ENCODE measurements around the gene FGD6.
"Not testable (repeated sequence)": the region's sequence is repeated elsewhere in the genome, so short reads cannot be mapped to it uniquely, and the experiment has no call there.

The FGD6 gene

GRCh38 chr12:95164656-95165055, 52.6 kb downstream of the FGD6 start:
- no peak for DNase-seq (ENCODE audit: insufficient read length)
- FAIRE-seq: no peak

DNA sequence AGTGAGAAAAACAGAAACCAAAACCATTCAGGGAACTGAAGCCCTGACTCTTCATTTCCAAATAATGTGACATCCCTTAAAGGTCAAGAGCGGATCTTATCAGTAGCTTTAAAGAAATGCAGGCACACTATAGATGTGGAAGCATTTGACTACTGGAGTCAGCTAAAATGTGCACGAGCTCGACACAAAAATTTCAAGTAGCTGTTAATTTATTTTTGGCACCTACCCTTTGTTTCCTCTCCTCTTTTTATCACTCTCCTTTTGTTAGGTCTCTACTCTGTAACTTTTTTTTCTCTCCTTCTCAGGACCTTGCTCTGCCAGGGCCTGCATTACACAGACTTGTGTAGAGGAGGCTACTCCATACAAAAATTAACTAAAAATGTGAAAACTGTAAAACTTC, 58.3 kb downstream of the FGD6 start:
- TF ChIP-seq TAF1 (IDR thresholded peaks at IDR 0.05; ENCODE audit: borderline replicate concordance, low read depth, low read length) (no peak), POLR2AphosphoS5 (IDR thresholded peaks at IDR 0.05; ENCODE audit: low read depth, low read length) (no peak), POLR2A (IDR thresholded peaks at IDR 0.05; ENCODE audit: low read depth, low read length) (no peak)
- no peak for FAIRE-seq
- DNase-seq (ENCODE audit: insufficient read length): no peak

More at GRCh38 chr12:95164656-95165055, 52.6 kb downstream of the FGD6 start:
- TF ChIP-seq POLR2A (IDR thresholded peaks at IDR 0.05; ENCODE audit: low read depth, low read length) (no peak), POLR2AphosphoS5 (IDR thresholded peaks at IDR 0.05; ENCODE audit: low read depth, low read length) (no peak), TAF1 (IDR thresholded peaks at IDR 0.05; ENCODE audit: borderline replicate concordance, low read depth, low read length) (no peak)

DNA sequence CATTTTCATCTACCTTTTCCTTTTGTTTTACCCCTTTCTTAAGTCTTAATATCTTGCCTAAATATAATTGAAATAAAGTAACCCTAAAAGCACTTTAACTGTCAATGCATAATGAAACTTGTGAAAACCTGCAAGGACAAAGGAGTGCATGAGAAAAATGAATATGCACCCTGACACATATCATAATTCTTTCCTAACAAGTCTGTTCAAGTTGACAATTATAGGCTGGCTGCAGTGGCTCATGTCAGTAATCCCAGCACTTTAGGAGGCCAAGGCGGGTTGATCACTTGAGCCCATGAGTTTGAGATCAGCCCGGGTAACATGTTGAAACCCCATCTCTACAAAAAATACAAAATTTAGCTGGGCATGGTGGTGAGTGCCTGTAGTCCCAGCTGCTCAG, 65.4 kb downstream of the FGD6 start:
- no peak for FAIRE-seq

DNA sequence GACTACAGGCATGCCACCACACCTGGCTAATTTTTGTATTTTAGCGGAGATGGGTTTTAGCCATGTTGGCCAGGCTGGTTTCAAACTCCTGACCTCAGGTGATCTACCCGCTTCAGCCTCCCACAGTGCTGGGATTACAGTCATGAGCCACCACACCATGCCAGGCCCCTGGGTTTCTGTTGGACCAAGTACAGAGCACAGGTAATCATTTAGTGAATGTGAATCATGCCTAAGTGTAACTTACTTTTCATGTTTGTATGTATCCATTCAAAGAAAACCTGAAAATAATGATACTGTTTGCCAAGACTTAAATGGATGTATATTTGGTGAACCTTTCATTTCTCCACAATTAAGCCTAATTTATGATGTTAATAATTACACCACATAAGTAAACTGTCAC, 65.9 kb downstream of the FGD6 start:
- no peak for DNase-seq (ENCODE audit: insufficient read length)
- FAIRE-seq: no peak
- TF ChIP-seq POLR2AphosphoS5 (IDR thresholded peaks at IDR 0.05; ENCODE audit: low read depth, low read length) (no peak), POLR2A (IDR thresholded peaks at IDR 0.05; ENCODE audit: low read depth, low read length) (no peak)

More for the DNA sequence above, 65.4 kb downstream of the FGD6 start:
- no peak for TF ChIP-seq TAF1 (IDR thresholded peaks at IDR 0.05; ENCODE audit: borderline replicate concordance, low read depth, low read length)
- TF ChIP-seq POLR2AphosphoS5 (IDR thresholded peaks at IDR 0.05; ENCODE audit: low read depth, low read length): no peak
- no peak for TF ChIP-seq POLR2A (IDR thresholded peaks at IDR 0.05; ENCODE audit: low read depth, low read length)
- no peak for DNase-seq (ENCODE audit: insufficient read length)

GRCh38 chr12:95150501-95150900, 66.8 kb downstream of the FGD6 start:
- DNase-seq (ENCODE audit: insufficient read length) (no peak), FAIRE-seq (no peak)
- TF ChIP-seq TAF1 (IDR thresholded peaks at IDR 0.05; ENCODE audit: borderline replicate concordance, low read depth, low read length) (no peak), POLR2A (IDR thresholded peaks at IDR 0.05; ENCODE audit: low read depth, low read length) (no peak), POLR2AphosphoS5 (IDR thresholded peaks at IDR 0.05; ENCODE audit: low read depth, low read length) (no peak)

- no peak for DNase-seq (ENCODE audit: insufficient read length)
- FAIRE-seq: peak; percentile 83
- TF ChIP-seq POLR2A (IDR thresholded peaks at IDR 0.05; ENCODE audit: low read depth, low read length): no peak
- no peak for TF ChIP-seq TAF1 (IDR thresholded peaks at IDR 0.05; ENCODE audit: borderline replicate concordance, low read depth, low read length)
- no peak for TF ChIP-seq POLR2AphosphoS5 (IDR thresholded peaks at IDR 0.05; ENCODE audit: low read depth, low read length)
These were observed 69.4 kb downstream of the FGD6 start for GRCh38 chr12:95147866-95148265.

GRCh38 chr12:95146769-95147168, 70.5 kb downstream of the FGD6 start:
- DNase-seq (ENCODE audit: insufficient read length) (no peak), FAIRE-seq (peak; percentile 69)
- TF ChIP-seq POLR2A (IDR thresholded peaks at IDR 0.05; ENCODE audit: low read depth, low read length) (no peak), TAF1 (IDR thresholded peaks at IDR 0.05; ENCODE audit: borderline replicate concordance, low read depth, low read length) (no peak), POLR2AphosphoS5 (IDR thresholded peaks at IDR 0.05; ENCODE audit: low read depth, low read length) (no peak)

GRCh38 chr12:95143621-95144205, 73.6 kb downstream of the FGD6 start:
- DNase-seq (ENCODE audit: insufficient read length) (no peak), FAIRE-seq (no peak)
- TF ChIP-seq POLR2A (IDR thresholded peaks at IDR 0.05; ENCODE audit: low read depth, low read length): no peak
- TF ChIP-seq TAF1 (IDR thresholded peaks at IDR 0.05; ENCODE audit: borderline replicate concordance, low read depth, low read length): no peak
- no peak for TF ChIP-seq POLR2AphosphoS5 (IDR thresholded peaks at IDR 0.05; ENCODE audit: low read depth, low read length)

DNA sequence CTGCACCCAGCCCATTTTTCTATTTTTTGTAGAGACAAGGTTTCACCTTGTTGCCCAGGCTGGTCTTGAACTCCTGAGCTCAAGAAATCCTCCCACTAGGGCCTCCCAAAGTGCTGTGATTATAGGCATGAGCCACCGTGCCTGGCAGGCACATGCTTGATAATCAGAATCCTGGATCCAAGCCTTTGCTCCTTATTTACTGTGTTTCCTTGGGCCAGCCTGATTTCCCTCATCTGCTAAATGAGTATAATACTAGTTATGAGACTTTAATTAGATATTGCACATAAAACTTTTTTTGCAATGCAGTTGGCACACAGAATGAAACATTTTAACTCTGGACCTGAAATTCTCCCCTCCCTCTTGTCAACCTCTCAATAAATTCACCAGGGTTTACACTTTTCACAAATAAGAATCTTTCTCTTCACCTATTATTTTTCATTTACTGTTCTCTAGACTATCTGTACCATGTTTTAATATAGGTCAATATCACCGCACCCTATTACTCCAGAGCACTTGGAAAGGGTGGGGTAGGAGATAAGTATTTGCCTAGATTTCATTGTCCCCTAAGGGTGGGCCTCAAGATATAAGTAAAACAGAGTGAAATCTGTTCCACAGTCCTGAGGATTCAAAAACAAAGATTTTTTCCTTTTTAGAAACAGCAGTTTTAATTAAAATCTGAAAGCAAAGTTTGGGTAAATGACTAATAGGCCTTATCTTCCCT, 74.7 kb downstream of the FGD6 start:
- no peak for FAIRE-seq
- no peak for DNase-seq (ENCODE audit: insufficient read length)
- TF ChIP-seq TAF1 (IDR thresholded peaks at IDR 0.05; ENCODE audit: borderline replicate concordance, low read depth, low read length): no peak
- TF ChIP-seq POLR2AphosphoS5 (IDR thresholded peaks at IDR 0.05; ENCODE audit: low read depth, low read length): no peak
- no peak for TF ChIP-seq POLR2A (IDR thresholded peaks at IDR 0.05; ENCODE audit: low read depth, low read length)

- FAIRE-seq (no peak), DNase-seq (ENCODE audit: insufficient read length) (no peak)
- TF ChIP-seq POLR2AphosphoS5 (IDR thresholded peaks at IDR 0.05; ENCODE audit: low read depth, low read length): no peak
- TF ChIP-seq POLR2A (IDR thresholded peaks at IDR 0.05; ENCODE audit: low read depth, low read length): no peak
- no peak for TF ChIP-seq TAF1 (IDR thresholded peaks at IDR 0.05; ENCODE audit: borderline replicate concordance, low read depth, low read length)
These were observed 76.0 kb downstream of the FGD6 start for GRCh38 chr12:95141310-95141709.

- FAIRE-seq; DNase-seq (ENCODE audit: insufficient read length): not testable (repeated sequence)
These were observed 79.2 kb downstream of the FGD6 start for GRCh38 chr12:95138031-95138430.

GRCh38 chr12:95136598-95136997, 80.7 kb downstream of the FGD6 start:
- no peak for DNase-seq (ENCODE audit: insufficient read length)
- no peak for TF ChIP-seq POLR2AphosphoS5 (IDR thresholded peaks at IDR 0.05; ENCODE audit: low read depth, low read length)
- no peak for TF ChIP-seq POLR2A (IDR thresholded peaks at IDR 0.05; ENCODE audit: low read depth, low read length)
- no peak for TF ChIP-seq TAF1 (IDR thresholded peaks at IDR 0.05; ENCODE audit: borderline replicate concordance, low read depth, low read length)
- no peak for FAIRE-seq
